ENCODE results near the gene SUSD1.
"Not testable (repeated sequence)": the region's sequence is repeated elsewhere in the genome, so short reads cannot be mapped to it uniquely, and the experiment has no call there.

Gene SUSD1

DNA sequence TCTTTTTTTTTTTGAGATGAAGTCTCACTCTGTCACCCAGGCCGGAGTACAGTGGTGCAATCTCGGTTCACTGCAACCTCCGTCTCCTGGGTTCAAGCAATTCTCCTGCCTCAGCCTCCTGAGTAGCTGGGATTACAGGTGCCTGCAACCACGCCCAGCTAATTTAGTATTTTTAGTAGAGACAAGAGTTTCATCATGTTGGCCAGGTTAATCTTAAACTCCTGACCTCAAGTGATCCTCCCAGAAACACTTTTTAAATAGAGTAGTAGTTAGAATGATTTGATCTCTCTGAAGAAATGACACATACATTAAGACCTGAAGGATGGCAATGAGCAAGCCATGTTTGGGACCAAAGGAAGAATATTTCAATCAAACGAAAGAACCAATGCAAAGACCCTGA, 46.7 kb downstream of the SUSD1 start:
- not testable (repeated sequence) for DNase-seq

DNA sequence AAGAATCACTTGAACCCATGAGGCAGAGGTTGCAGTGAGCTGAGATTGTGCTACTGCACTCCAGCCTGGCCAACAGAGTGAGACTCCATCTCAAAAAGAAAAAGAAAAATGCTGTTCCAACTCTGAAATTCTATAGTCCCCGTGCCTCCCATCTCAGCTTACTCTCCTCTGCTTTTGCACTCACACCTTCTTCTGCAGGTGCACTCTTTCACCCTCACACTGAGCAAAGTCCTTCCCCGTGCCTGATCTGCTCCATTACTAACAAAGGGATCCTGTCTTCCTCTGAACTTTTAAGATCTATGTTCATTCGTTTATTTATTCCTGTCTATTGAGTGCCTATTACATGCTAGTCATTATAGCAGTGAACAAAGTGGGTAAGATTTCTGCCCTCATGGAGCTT, 47.8 kb downstream of the SUSD1 start:
- no peak for DNase-seq

DNA sequence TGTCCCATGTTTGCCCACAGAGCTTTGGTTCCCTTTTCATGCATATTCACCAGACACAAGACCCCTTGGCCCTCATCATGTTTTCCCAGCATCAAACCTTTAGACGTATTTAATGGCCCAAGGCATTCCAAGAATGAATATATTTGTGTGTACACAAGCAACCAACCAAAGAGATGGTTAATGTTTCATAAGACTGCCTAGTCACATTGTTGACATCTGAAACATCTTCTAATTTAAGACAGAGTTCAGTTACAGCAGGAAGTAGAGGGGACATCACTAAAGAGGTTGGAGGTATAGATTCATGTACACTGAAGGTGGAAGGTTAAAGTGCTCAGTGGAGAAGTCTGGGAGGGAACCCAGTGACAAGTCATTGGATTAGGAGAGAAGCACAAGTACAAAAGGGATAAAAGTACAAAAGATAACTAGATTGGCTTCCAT, 49.1 kb downstream of the SUSD1 start:
- DNase-seq, result no peak

DNA sequence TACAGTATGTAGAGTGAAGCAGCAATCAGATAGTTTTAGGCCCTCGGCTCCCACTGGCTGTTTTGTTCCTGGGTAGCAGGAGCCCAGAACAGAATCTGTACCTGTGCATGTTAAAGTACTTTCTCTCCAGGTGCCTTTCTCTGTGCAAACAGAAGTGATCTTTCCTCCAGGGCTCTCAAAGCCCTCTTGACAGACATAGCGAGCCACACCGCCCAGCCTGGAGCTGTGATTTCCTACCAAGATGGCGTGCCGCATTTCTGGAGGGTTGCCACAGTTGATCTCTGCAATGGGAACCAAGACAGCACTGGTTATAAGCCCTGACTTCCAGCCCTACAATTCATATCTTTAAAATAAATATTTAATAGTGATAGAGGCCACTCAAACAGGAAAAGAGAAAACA, 50.9 kb downstream of the SUSD1 start:
- DNase-seq, result no peak

DNA sequence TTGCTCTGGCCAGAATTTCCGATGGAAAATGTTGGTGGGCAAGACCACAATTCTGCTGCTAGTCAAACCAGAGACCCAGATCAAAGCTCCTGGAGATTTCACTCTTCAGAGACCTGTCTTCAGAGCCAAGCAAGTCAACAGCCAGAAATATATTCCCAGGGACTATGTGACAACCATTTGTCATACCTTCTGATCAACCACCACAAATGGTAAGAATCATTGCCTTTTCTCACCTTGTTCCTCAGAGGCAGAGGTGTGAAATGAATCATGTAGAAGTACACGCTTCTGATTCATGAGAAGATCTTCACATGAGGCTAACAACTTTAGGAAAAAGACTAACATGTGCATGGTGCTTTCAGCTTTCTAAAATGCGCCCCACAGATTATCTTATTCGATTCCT, 53.5 kb downstream of the SUSD1 start:
- DNase-seq, result no peak

DNA sequence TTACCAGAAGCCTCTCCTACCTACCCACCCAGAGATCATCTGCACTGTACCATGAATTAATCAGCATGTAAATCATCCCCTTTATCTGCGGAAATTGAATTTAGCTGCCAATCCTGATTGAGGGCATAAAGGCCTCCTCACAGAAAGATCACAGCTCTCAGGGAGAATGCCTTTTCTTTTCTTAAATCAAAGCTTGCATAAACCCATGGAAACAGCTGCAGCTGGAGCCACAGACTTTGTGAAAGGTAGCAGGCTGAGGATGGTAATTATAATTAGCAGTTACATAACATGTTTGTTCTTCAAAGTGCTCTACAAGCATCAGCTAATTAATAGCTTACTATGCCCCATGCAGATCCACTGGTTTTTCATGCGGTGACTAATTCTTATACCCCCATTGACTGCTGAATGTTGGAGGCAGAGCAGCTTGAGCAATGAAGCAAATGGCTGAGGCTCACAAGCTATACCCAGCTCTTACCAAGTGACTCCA, 54.6 kb downstream of the SUSD1 start:
- DNase-seq, result no peak

DNA sequence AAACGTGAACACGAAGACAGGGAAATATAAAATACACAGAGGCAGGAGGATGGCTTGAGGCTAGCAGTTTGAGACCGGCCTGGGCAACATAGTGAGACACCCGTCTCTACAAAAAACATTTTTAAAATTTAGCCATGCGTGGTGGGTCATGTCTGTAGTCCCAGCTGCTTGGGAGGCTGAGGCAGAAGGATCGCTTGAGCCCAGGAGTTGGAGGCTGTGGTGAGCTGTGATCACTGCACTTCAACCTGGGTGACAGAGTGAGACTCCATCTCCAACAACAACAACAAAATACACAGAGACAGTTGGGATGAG, 55.1 kb downstream of the SUSD1 start:
- no peak for DNase-seq

DNA sequence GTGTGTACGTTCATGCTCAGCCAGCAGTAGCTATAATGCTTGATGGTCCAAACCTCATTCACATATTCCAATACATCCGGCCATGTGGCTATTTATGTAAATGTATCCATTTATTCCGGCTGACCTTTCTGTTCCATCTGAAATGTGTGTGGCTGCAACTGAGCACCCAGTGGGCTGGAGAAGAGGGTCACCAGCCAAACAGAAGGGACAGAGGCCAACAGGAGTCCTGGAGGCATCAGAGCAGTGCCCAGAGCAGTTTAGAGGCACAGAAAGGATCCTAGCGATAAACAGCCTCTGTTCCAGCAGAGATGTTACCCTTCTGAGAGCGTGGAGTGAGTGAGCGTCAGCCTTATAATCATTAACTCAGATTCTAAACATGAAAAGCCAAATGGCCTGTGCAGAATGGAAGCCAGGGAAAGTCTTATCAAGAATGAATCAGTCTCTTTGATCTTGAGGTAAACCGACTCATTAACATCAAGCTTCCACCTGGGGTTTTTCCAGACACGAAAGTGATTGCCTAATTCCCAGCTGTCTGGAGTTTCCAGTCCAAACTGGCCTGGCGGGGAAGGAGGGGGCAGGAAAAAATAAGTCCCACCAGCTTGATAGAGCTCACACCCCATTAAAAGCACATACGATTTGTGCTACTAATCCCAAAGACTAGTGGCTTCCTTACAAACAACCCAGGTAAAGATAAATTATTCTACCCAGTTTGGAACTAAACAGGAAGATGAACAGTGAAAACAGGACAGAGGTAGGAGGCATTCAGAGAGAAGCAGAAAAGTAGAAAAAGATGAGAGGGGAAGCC, 55.7 kb downstream of the SUSD1 start:
- DNase-seq, result no peak

DNA sequence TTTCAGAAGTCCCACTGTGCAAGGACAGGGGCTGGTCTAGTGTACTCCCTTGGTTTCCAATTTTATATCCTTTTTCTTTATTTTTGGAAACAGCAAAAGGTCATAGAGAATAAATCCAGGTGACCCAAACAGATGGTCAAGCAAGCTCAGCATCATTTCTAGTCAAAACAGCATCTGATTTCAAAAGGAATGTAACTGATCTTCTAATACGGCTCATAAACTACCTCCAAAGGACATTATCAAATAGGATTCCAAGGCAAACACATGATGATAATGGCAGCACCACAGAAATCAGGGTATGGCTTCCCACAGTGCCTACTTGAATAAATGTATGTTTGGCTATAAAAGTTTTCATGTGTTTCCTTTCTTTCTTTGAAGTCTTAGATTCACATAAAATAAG, 57.1 kb downstream of the SUSD1 start:
- no peak for DNase-seq

DNA sequence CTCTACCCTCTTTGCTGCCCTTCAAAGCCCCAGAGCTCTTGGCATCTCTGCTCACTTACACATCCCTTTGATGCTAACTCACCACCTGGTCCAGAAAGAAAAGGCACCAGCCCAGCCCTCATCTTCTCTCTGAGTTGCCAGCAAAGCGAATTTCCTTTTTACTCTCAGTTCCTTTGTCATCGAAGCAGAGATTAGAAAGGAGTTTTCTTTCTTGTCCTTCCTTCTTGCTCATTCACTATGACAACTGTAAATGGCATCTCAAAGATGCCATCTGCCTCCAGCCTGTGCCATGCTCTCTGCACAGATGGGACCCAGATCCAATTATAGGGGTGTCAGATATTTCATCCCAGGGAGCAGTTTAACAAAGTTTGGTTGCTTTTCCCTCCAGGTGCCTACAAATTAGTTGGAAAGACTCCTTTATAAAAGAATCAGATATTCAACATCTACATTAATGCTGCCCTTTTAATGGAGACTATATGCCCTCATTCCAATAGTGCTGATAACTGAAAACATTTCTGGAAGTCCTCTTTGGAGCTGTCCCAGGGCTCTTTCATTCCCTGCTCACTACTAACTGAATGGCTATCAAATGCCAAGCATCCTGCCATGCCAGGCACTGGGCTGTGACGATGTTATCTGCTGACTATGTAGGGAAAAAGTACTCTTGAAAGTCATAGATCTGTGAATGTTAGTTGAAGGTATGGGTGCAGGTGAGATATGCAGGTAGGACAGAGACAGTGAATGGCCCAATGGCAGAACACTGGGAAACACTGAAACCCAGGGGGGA, 58.9 kb downstream of the SUSD1 start:
- DNase-seq, result no peak

DNA sequence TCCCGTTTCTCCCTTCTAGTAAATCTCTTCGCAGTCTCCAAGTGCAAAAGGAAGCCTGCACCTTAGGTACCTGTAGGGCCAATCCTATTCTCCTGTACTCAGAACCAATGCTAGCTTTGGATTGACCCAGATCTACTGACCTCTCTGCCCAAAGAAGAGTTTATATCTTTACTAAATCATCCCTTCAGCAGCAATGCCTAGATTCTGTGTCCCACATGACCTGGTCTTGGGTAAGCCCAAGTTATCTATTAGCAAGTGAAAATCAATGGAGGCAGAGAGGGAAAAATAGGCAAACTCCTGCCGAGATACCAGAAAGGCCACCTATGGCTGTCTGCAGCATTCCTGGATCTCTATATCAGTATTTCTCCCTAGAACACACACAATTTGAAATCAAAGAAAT, 60.0 kb downstream of the SUSD1 start:
- no peak for DNase-seq

DNA sequence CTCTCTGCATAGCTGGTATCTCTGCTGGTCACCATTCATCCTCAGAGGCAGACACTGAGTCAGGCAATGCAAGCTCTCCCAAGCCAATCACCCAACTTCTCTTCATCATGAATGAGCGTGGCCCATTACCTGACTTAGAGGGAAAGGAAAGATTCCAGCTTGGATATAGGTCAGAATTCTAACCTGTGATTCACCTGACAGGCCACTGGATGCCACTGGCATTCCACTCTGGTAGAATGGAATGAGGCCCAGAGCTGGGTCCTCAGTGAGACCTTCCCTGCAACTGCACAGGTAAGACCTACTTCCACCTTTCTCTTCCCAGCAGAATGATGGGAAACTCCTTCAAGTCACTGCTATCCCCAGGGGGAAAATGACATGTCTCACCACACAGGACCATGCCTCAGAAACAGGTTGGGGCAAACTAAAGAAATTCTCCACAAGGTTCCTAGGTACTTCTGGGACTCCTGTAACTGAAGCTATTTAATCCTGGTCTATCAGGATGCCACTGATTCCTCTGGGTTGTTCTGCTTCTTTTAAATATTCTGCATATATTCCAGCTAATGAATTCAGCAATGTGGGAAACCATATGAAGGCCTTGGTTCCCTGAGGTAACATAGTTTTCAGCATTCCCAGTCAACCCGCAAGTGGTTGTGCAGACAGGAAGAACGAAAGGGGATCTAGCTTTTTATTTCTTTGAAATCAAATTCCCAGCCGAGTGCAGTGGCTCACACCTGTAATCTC, 62.0 kb downstream of the SUSD1 start:
- no peak for DNase-seq

DNA sequence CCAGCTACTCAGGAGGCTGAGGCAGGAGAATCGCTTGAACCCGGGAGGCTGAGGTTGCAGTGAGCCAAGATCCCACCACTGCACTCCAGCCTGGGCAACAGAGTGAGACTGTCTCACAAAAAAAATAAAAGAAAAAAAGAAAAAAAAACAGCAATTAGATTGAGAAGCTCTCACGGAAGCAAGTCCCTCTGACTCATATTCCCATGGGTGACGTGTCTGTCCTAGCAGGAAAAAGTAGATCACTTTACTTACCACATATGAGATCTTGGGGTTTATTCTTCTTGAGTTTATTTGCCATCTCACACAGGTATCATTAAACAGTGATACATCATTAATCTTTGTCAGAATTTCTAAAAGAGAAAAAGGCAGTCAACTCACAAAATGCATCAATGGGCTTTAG, 62.6 kb downstream of the SUSD1 start:
- no peak for DNase-seq

DNA sequence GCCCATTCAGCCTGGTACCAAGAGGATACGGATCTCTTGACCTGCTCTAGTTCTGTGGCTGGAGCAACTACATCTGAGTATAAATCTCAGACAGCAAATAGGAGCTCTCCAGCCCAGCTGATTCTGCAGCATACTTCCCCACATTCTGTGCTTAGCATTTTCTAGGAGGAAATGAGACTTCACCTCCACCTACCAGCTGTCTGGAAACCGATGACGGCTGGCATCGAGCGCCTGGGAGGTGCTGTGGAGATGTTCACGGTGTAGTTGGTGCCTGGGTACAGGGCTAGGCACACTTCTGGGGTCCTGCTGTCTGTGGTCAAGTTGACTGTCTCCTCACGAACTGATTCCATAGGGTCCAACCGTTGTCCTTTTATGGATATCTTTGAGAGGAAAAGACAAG, 63.6 kb downstream of the SUSD1 start:
- no peak for DNase-seq

DNA sequence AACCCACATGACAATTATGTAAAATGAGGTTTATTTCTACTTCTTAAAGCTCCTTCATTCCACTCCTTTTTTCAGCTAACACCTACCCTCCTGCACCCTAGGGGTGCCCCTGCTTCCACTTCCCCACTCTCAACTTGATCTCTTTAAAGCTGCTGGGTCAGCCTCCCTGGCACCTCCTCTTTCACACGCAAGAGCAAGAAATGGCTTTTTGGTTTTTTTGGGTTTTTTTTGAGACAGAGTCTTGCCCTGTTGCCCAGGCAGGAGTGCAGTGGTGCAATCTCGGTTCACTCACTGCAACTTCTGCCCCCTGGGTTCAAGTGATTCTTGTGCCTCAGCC, 64.4 kb downstream of the SUSD1 start:
- no peak for DNase-seq

DNA sequence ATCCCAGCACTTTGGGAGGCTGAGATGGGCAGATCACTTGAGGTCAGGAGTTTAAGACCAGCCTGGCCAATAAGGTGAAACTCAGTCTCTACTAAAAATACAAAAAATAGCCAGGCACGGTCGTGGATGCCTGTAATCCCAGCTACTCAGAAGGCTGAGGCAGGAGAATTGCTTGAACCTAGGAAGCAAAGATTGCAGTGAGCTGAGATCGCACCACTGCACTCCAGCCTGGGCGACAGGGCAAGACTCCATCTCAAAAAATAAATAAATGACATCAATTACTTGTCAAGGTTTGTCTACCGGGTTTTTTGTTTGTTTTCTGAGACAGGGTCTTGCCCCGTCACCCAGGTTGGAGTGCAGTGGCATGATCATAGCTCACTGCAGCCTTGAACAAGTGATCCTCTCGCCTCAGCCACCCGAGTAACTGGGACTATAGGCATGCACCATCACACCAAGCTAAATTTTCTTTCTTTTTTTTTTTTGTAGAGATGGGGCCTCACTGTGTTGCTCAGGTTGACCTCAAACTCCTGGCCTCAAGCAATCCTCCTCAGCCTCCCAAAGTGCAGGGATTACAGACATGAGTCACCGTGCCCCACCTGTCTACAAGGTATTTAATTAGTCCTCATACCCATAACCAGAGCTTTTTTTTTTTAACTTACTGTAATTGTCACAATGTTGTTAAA, 64.9 kb downstream of the SUSD1 start:
- no peak for DNase-seq

DNA sequence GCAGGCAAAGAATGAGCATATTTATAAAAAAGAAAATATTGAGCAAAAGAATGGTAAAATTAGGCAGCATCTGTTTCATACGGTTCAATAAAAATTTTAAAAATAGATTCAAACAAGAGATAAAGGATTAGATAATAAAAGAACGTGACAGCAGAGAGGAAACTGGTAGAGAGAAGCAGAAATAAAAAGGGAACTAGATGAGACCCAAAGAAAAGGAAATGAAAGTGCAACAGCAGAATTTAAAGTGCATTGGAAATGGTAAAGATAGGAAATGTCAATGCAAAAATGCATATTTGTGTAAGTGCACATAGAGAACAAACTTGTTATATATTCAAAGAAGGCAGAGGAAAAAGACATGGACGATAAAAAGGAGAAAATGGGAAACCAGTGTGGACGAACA, 70.2 kb downstream of the SUSD1 start:
- peak; percentile 45 for DNase-seq

DNA sequence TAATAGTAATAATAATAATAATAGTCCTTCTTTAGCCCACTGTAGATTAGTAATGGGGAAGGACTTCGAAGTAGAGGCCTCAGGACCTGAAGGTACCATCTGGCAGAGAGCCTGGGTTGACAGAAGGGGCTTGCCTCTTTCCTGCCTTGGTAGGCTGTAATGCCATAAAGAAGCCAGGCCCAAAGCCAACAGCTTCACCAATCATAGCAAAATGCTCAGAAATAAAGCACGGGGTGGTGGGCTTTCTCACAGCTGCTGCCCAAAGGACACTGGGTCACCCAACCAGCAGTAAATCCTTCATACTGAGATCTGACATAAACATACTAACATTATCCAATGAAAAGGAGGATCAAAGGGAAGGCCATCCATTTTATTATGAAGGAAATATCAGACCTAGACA, 70.7 kb downstream of the SUSD1 start:
- DNase-seq, result no peak

DNA sequence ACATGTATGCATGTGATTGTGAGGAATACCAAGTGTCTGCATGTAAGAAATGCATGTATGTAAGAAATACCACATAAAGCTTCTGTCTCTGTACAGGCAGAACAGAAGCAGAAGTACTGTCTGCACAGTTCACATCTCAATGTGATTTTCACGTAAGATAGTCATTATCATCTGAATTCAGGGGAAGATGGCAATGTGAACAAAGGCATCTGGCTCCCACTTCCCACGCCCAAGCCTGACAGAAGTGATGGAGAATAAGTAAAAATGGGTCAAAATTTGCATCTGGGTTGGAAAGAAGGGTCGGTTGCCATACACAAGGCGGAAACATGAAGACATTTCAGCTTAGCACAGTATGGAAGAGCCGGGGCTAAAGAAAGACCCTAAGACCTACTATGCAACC, 71.7 kb downstream of the SUSD1 start:
- DNase-seq, result no peak

DNA sequence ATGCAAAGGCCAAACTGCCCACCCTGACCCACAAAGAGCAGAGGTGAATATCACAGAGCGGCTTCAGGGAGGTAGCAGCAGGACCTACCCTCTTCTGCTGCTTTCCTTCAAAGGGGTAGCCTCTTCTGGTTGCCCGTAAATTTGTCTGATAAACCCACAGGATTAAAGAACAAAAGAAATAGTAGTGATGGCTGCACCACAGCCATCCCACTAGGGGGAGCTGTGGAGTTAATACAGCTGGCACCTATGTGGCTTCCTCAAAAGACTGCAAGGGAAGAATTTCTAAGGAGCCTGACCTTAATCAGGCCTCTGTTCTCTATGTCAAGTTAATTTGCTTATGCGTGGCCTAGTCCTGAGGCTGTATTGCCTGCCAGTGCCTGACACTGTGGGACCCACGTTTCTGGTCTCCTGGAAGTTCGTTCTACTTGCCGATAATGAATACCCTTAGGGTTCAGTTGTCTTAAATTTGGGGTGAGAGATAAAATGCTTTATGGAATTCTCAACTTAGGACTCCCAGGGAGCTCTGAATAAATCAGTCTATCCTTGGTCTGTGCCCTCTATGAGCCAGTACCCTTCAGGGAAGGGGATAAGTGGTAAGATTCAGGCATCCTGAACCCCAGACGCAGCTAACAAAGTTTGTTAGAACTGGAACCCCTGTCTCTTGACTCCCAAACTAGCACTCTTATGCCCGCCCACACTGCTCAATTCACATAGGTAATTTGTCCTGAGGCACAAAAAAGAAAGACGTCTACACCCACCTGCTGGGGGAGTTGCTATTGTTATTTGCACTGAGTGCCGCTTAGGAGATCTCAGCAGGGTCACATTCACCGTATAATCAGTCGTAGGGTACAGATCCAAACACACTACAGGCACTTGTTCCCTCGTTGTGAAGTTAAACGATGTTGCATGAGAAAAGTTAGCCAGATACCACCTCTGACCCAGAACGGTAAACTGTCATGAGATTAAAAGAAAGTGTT, 77.1 kb downstream of the SUSD1 start:
- peak; percentile 95 for DNase-seq

DNA sequence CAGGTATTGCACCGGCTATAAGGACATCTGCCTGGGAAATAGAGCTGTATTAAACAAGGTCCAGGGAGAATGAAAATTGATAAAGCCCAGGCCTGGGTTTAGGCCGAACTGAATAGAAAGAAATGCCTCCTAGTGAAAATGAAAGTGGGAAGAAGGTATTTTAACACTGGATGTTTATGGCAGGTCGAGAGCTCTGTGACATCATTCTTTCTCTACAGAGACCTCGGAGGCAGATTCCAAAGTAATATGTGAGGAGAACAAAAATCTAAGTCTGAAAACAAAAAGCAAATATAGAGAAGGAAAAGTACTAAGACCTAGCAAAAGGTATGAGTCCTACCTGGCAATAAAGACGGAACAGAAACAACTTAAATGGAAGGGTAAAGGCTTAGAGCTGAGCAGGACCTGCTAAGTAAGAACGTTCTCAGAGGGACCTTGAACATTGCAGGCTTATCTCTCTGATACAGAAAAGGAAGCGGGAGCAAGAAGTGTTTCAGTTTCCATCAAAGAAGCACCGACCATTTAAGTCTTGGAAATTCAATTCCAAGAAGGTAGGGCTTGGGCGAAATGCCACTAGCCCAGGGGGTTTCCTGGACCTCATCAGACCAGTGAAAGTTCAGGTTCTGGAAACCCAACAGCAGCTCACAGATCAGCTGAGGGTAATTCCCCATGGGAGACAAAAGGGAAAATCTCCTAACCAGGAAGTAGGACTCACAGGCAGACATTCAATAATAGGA, 80.0 kb downstream of the SUSD1 start:
- DNase-seq, result peak; percentile 71
